NOMO-1 treated with dmso at 0.1 percent for 144 hours (cell line): ENCODE measurements around the gene FBXO9.
"Not testable (repeated sequence)": the region's sequence is repeated elsewhere in the genome, so short reads cannot be mapped to it uniquely, and the experiment has no call there.

Experiments used
- DNase-seq: peaks from one replicate; lab custom pipeline; 2025; ENCODE audit not compliant: unreplicated experiment; lab: John Stamatoyannopoulos, UW

FBXO9 gene

GRCh38 chr6:53045891-53046673, 19.1 kb upstream of the FBXO9 start:
- no peak for DNase-seq

- no peak for DNase-seq
These were observed 16.6 kb upstream of the FBXO9 start for GRCh38 chr6:53048431-53049195.

DNA sequence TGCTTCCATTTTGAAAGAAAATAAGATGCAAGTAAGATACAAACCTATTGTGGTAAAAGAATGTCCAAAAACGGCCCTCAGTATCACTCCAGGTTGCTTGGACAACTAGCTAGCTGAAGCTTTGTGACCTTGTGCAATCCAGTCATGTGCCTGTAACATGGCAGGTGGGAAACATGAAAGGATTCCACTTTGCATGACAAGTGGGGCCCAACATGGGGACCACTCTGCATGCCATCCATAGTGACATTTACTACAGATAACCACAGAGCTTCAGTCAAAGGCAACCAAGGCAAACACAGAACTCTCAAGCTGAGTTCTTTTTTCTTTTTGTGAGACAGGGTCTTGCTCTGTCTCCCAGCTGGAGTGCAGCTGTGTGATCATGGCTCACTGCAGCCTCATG, 15.8 kb upstream of the FBXO9 start:
- no peak for DNase-seq

GRCh38 chr6:53052152-53052551, 13.1 kb upstream of the FBXO9 start:
- not testable (repeated sequence) for DNase-seq

- DNase-seq: no peak
These were observed 10.7 kb upstream of the FBXO9 start for GRCh38 chr6:53054532-53054931.

DNA sequence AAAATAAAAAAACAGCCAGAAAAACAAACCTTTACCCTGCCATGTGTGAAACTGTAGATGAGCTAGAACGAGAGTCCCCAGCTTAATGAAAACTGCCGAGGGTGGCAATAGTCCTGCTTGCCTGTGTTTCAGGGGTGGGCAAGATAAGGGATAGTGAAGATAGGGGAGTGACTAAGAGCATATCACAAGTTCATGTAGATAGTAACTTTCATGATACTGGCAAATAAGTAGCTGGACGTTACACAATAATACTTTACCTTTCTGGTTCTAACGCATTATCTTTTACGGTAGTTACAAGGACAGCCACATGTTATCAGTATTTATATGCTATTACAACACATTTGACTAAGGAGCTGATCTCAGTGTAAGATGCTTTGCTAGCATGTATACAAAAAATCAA, 9.3 kb upstream of the FBXO9 start:
- no peak for DNase-seq

DNA sequence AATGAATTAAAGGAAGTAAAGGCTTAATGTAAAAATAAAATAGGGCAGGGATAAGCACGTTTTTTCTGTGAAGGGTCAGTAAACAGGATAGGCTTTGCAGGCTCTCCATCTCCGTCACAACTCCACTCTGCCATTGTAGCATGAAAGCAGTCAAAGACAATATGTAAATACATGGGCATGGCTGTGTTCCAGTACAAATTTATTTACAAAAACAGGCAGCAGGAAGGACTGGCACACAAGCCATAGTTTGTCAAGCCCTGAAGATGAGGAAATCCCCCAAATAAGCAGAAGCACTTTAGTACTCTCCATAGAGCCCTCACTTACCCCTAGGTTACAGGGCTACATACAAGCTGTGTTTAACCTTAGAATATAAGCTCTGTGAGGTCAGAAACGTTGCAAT, 8.9 kb upstream of the FBXO9 start:
- no peak for DNase-seq

- no peak for DNase-seq
These were observed 6.6 kb upstream of the FBXO9 start for GRCh38 chr6:53058388-53059195.

GRCh38 chr6:53059648-53060589, 5.3 kb upstream of the FBXO9 start:
- DNase-seq: no peak

DNA sequence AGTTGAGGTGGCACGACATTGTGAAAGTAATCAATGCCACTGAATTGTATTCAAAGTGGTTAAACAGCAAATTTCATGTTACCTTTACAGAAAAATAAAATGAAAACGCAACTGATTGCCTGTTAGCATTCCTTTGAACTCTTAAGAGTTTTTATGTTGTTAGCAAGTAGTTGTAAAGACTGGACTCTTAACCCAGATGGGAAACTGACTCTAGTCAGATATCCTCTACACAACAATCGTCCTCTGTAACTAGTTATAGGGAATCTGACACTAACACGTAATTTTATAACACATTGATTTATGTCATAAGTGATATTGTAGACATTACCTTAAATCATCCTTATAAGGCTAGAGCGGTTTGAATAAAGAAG, 3.0 kb upstream of the FBXO9 start:
- DNase-seq: no peak

DNA sequence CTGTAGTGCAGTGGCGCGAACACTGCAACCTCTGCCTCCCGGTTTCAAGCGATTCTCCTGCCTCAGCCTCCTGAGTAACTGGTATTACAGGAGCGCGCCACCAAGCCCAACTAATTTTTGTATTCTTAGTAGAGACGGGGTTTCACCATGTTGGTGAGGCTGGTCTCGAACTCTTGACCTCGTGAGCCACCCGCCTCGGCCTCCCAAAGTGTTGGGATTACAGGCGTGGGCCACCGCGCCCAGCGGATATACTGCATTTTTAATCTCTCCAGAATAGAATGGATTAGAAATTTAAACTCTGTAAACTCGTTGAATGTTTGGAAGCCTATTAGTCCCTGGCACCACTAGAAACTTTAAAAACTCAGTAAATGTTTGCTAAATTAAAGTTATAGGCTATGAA, 949 bp upstream of the FBXO9 start:
- DNase-seq: not testable (repeated sequence)

- peak; percentile 94 for DNase-seq
These were observed 408 bp upstream of the FBXO9 start for GRCh38 chr6:53064726-53065265.

DNA sequence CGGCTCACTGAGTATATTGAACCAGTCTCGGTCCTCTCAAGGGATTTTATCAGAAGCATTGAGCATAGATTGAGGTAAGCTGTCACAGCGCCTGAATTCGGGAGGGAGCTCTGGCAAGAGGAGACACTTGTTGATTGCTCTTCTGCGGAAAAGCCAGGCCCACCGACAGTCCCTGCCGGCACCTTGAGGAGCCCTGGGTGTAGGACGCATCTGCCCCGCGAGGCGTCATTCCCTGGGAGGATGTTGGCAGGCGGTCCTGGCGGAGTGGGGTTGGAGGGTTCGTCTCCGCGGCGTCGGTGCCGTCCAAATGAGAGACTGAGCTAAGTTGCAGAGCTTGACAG, 843 bp downstream of the FBXO9 start:
- no peak for DNase-seq

- DNase-seq: no peak
These were observed 1.9 kb downstream of the FBXO9 start for GRCh38 chr6:53066874-53067706.

- no peak for DNase-seq
These were observed 2.7 kb downstream of the FBXO9 start for GRCh38 chr6:53067849-53068361.

DNA sequence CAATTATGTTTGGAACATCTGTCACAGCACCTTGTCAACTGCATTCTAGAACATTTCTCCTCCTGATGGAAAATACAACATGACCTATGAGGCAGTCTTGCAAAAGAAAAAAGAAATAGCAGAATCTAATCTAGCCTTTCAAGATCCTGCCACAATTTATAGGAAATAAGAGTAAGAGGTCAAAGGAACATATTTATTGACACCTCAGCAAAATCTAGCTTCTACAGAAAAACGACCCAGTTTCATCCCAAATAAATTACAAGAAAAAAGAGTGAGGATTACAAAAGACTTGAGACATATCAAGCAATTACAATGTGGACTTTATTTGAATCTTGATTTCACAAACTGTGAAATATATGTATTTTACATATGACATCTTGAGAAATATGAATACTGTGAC, 4.2 kb downstream of the FBXO9 start:
- DNase-seq: no peak

- no peak for DNase-seq
These were observed 5.6 kb downstream of the FBXO9 start for GRCh38 chr6:53070806-53071205.

DNA sequence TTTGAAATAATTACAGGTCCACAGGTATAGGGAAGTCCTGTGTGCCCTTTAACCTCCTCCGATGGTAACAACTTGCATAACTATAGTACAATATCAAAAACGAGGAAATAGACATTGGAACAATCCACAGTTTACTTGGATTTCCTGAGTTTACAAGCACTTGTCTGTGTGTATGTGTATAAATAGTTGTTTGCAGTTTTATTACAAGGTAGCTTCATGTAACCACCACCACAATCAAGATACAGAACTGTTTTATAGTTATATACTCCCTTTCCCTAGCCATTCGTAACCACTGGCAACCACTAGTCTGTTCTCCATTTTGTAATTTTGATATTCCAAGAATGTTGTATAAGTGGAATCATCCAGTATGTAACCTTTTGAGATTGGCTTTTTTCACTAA, 9.1 kb downstream of the FBXO9 start:
- no peak for DNase-seq

DNA sequence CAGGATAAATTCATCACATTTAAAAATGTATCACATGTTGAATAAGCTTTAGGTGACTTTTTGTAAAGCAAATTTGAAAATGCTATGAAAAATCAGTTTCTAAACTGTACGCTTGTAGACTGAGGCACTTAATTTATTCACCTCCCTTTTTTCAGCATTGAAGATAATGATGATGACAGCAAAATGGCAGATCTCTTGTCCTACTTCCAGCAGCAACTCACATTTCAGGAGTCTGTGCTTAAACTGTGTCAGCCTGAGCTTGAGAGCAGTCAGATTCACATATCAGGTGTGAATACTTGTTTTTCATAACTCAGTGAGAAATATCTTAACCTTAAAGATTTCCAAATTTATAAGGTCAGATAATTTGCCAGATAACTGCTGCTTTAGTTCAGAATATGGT, 15.6 kb downstream of the FBXO9 start:
- no peak for DNase-seq
